Hepatocyte (in vitro differentiated cells): ENCODE data around the gene APLN.

Experiments
- EZH2 ChIP-seq: fragments of 200-600 bp; sonication (generic); IDR thresholded peaks from 2 replicates; pipeline ENCODE4 v1.6.1; 2016; ENCODE audit warnings: antibody characterized with exemption, mild to moderate bottlenecking, borderline replicate concordance
- EZH2phosphoT487 ChIP-seq: fragments of 200-600 bp; sonication (generic); IDR thresholded peaks from one replicate; pipeline ENCODE4 v1.6.1; 2018; ENCODE audit warnings: antibody characterized with exemption, mild to moderate bottlenecking, low read depth, moderate library complexity; ENCODE audit not compliant: unreplicated experiment, severe bottlenecking
- TF ChIP-seq, protein P1 (sequence below): fragments of 200-600 bp; sonication (generic); IDR thresholded peaks from 2 replicates; pipeline ENCODE4 v1.5.1; 2016; ENCODE audit warnings: antibody characterized with exemption, mild to moderate bottlenecking; ENCODE audit not compliant: poor library complexity

DNA sequence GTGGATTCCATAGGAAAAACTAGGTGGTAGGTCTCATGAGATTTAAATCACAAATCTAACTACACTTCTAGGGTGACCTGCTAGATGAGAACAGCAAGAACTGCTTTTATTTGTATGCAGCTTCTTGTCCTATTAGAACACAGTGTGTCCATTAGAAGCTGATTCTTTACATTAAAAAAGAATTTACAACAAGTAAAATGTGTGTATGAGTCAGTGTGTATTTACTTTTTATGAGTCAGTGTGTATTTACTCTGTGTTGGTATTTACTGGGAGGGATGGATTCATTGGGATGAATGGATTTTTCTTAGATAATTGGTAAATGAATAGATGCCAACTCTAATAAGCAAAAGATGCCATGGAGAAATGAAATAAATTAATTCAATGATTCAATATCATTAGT, 43.4 kb upstream of the APLN start:
- TF ChIP-seq, protein P1, sequence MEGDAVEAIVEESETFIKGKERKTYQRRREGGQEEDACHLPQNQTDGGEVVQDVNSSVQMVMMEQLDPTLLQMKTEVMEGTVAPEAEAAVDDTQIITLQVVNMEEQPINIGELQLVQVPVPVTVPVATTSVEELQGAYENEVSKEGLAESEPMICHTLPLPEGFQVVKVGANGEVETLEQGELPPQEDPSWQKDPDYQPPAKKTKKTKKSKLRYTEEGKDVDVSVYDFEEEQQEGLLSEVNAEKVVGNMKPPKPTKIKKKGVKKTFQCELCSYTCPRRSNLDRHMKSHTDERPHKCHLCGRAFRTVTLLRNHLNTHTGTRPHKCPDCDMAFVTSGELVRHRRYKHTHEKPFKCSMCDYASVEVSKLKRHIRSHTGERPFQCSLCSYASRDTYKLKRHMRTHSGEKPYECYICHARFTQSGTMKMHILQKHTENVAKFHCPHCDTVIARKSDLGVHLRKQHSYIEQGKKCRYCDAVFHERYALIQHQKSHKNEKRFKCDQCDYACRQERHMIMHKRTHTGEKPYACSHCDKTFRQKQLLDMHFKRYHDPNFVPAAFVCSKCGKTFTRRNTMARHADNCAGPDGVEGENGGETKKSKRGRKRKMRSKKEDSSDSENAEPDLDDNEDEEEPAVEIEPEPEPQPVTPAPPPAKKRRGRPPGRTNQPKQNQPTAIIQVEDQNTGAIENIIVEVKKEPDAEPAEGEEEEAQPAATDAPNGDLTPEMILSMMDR, result no peak
- TF ChIP-seq EZH2 (no peak), EZH2phosphoT487 (no peak)
